Endothelial cell of umbilical vein (primary cell): ENCODE data around the gene LARP6. TPM values are rescaled to one million over a fixed set of nuclear protein-coding genes. Genes with fewer than 3 reads are reported as not detected.
A peak's percentile ranks its signal among the peaks of the same experiment; 100 is the strongest.

Experiments
- BruUV-seq: library from RNA; stranded (reverse); fragments of 400-500 nt; replicated peaks from 2 replicates; lab custom pipeline; 2021; lab: Mats Ljungman, UMichigan
- CTCF ChIA-PET: fragments of 300-600, 350-600 bp; sonication (Branson Sonifier 250); formaldehyde crosslinking; loops from one replicate; lab custom pipeline; 2021; ENCODE audit warnings: antibody characterized with exemption, inconsistent platforms; lab: Charles Lee
- POLR2A ChIA-PET: fragments of 300-600, 350-600 bp; sonication (Branson Sonifier 250); formaldehyde crosslinking; loops from one replicate; lab custom pipeline; 2021; ENCODE audit warnings: antibody characterized with exemption, inconsistent platforms; lab: Charles Lee
- DNase-seq: peaks from one replicate; pipeline ENCODE4 v3.0.0-alpha.2; 2011; ENCODE audit warnings: low read depth, low spot score
- FAIRE-seq: peaks from 2 replicates; lab custom pipeline; 2011; peaks lifted over from hg19 to GRCh38; lab: Jason Lieb, UNC
- H2AFZ ChIP-seq: 2 replicates; pipeline ENCODE4 v1.6.0; 2012; ENCODE audit warnings: low read depth, low read length, control low read depth, inconsistent platforms
- H3K27ac ChIP-seq: 2 replicates; pipeline ENCODE4 v1.5.1; 2011; ENCODE audit warnings: low read depth, mild to moderate bottlenecking, control low read depth, low read length, moderate library complexity; ENCODE audit not compliant: insufficient read depth
- H3K27me3 ChIP-seq, 2 experiments: 2 replicates each; pipeline versions ENCODE4 v1.6.0 to v1.6.1; 2011; ENCODE audit warnings: low read length in 2 of 2, mixed read lengths in 1 of 2; ENCODE audit not compliant: control insufficient read depth in 2 of 2, insufficient read depth in 2 of 2
- H3K36me3 ChIP-seq, 2 experiments: 2 replicates in 1 of 2; 3 replicates in 1 of 2; pipeline ENCODE4 v1.5.1; 2011; ENCODE audit warnings: low read length in 2 of 2, mild to moderate bottlenecking in 1 of 2, moderate library complexity in 1 of 2; ENCODE audit not compliant: control insufficient read depth in 2 of 2, insufficient read depth in 2 of 2; ENCODE audit errors: extremely low read depth in 1 of 2
- H3K4me1 ChIP-seq: 3 replicates; pipeline ENCODE4 v1.5.1; 2011; ENCODE audit warnings: mild to moderate bottlenecking, low read length; ENCODE audit not compliant: control insufficient read depth, insufficient read depth; ENCODE audit errors: extremely low read depth
- H3K4me2 ChIP-seq: 2 replicates; pipeline ENCODE4 v1.6.1; 2011; ENCODE audit warnings: low read length, control low read depth, mixed read lengths; ENCODE audit not compliant: insufficient read depth
- H3K4me3 ChIP-seq, 3 experiments: fragments of 200-600 bp in 1 of 3; sonication (generic), shearing (Covaris generic) in 1 of 3; replicated peaks in 1 of 3; 2 replicates each; pipeline ENCODE4 v1.5.1; 2011 to 2016; ENCODE audit warnings: control low read depth in 3 of 3, low read length in 3 of 3, mild to moderate bottlenecking in 2 of 3, inconsistent platforms in 1 of 3, low read depth in 1 of 3, moderate library complexity in 1 of 3; ENCODE audit not compliant: insufficient read depth in 1 of 3
- H3K79me2 ChIP-seq: 2 replicates; pipeline ENCODE4 v1.6.0; 2012; ENCODE audit warnings: low read length, inconsistent platforms; ENCODE audit not compliant: control insufficient read depth, insufficient read depth
- H3K9ac ChIP-seq: replicated peaks from 2 replicates; pipeline ENCODE3; 2011; ENCODE audit warnings: low read length, control low read depth; ENCODE audit not compliant: insufficient read depth; ENCODE audit errors: extremely low read depth
- H3K9me1 ChIP-seq: replicated peaks from 3 replicates; pipeline ENCODE4 v1.6.0; 2011; ENCODE audit warnings: mild to moderate bottlenecking, low read length; ENCODE audit not compliant: control insufficient read depth, insufficient read depth; ENCODE audit errors: extremely low read depth
- H3K9me3 ChIP-seq: replicated peaks from 2 replicates; pipeline ENCODE4 v1.5.1; 2012; ENCODE audit warnings: low read length, inconsistent platforms; ENCODE audit not compliant: control insufficient read depth, insufficient read depth
- H4K20me1 ChIP-seq: replicated peaks from 2 replicates; pipeline ENCODE3; 2011; ENCODE audit warnings: mild to moderate bottlenecking, low read length; ENCODE audit not compliant: control insufficient read depth, insufficient read depth; ENCODE audit errors: extremely low read depth
- CTCF ChIP-seq, 2 donors: IDR thresholded peaks; 1 replicate in 1 of 2; 2 replicates in 1 of 2; pipeline ENCODE4 v1.5.1; 2011; ENCODE audit warnings: low read length in 2 of 2, mild to moderate bottlenecking in 2 of 2, moderate library complexity in 2 of 2, control low read depth in 1 of 2, inconsistent platforms in 1 of 2, low read depth in 1 of 2; ENCODE audit not compliant: insufficient read depth in 1 of 2; ENCODE audit errors: extremely low read depth in 1 of 2
- EZH2 ChIP-seq: IDR thresholded peaks from 2 replicates; pipeline ENCODE4 v1.6.1; 2012; ENCODE audit warnings: borderline replicate concordance, low read depth, mild to moderate bottlenecking, moderate library complexity, low read length, inconsistent platforms; ENCODE audit not compliant: severe bottlenecking
- FOS ChIP-seq: IDR thresholded peaks from 2 replicates; pipeline ENCODE4 v1.6.1; 2011; ENCODE audit warnings: mild to moderate bottlenecking, low read length, moderate library complexity, borderline replicate concordance; ENCODE audit not compliant: insufficient read depth
- GATA2 ChIP-seq: IDR thresholded peaks from 2 replicates; pipeline ENCODE4 v1.7.0; 2011; ENCODE audit warnings: low read depth, mild to moderate bottlenecking, moderate library complexity, mixed read lengths, low read length; ENCODE audit not compliant: insufficient read length, insufficient read depth
- JUN ChIP-seq: IDR thresholded peaks from 2 replicates; pipeline ENCODE4 v1.6.1; 2011; ENCODE audit warnings: borderline replicate concordance, low read depth; ENCODE audit not compliant: insufficient read length, insufficient read depth
- MAX ChIP-seq: IDR thresholded peaks from 2 replicates; pipeline ENCODE4 v1.6.1; 2011; ENCODE audit not compliant: insufficient read depth, insufficient read length
- MYC ChIP-seq: IDR thresholded peaks from one replicate; pipeline ENCODE4 v1.6.1; 2011; ENCODE audit warnings: mild to moderate bottlenecking, low read depth, low read length
- POLR2A ChIP-seq: IDR thresholded peaks from 2 replicates; pipeline ENCODE4 v1.6.1; 2012; ENCODE audit warnings: low read depth, mild to moderate bottlenecking, control low read depth, low read length
- POLR2AphosphoS5 ChIP-seq: IDR thresholded peaks from 2 replicates; pipeline ENCODE4 v1.6.1; 2012; ENCODE audit warnings: low read depth, mild to moderate bottlenecking, control low read depth, low read length, moderate library complexity; ENCODE audit not compliant: insufficient read depth
- dilution Hi-C: fragments of 300-500 bp; cut with MboI; formaldehyde crosslinking; loops from one replicate; pipeline ENCODE4 v1.15.0; 2019; ENCODE audit warnings: low sequenced_read_pairs; ENCODE audit not compliant: extremely low pct_ligation_motif_present
- intact Hi-C: fragments of 100-400 bp; cut with micrococcal nuclease; formaldehyde crosslinking; loops from one replicate; pipeline ENCODE4 v1.10.0; 2022
- polyA plus RNA-seq, 4 experiments: library from polyadenylated mRNA; depleted of rRNA in 3 of 4; stranded (reverse) in 3 of 4; unstranded in 1 of 4; fragments of >200 nt; gene quantifications; 2 replicates each; pipeline versions ENCODE4 v1.2.1 to v1.2.3, GENCODE V29; 2011 to 2012; ENCODE audit warnings: missing spikeins in 1 of 4
- total RNA-seq: library from RNA; stranded (reverse); gene quantifications from 2 replicates; pipeline ENCODE4 v1.2.3, GENCODE V29; 2021

LARP6 gene
- total and polyA plus RNA-seq, 2 donors (not counting 3 experiments of a cell fraction or from before 2014, with no cell fraction given): 16.9 to 56.2 TPM

GRCh38 chr15:70823196-70823595 is 30.8 kb downstream of the LARP6 start:
- Histone ChIP-seq H2AFZ (peak overlapping the region; percentile 39), H3K9me1 (no peaks in the 10 kb centered on the region), H3K36me3 (no peaks in the 10 kb centered on the region), H3K9ac (no peak overlapping the region), H3K4me3 (no peak overlapping the region), H3K4me2 (no peak overlapping the region), H3K27ac (no peak overlapping the region), H3K9me3 (no peaks in the 10 kb centered on the region), H3K79me2 (no peaks in the 10 kb centered on the region), H4K20me1 (no peaks in the 10 kb centered on the region), H3K4me1 (no peaks in the 10 kb centered on the region), H3K27me3 (no peaks in the 10 kb centered on the region)
- BruUV-seq: no TSS peak
- POLR2A ChIA-PET: interaction anchor here (0.6 kb wide), 1 partner anchor 472 kb away, joined by 3 read pairs; no protein-coding TSS in a partner anchor
- CTCF ChIA-PET: interaction anchor here (1.1 to 5.3 kb wide), 7 partner anchors 11 to 101 kb away, joined by 3 to 43 read pairs (median 6); partner anchors contain the start of gene LARP6
- no peak for TF ChIP-seq GATA2
- TF ChIP-seq POLR2AphosphoS5: no peak
- TF ChIP-seq EZH2: no peak
- TF ChIP-seq CTCF (IDR thresholded peaks at IDR 0.05; ENCODE audit: extremely low read depth in 1 of 2, insufficient read depth in 1 of 2, low read depth in 1 of 2, low read length in 2 of 2): no peak
- no peak for TF ChIP-seq FOS
- TF ChIP-seq POLR2A: no peak
- TF ChIP-seq MYC: no peak
- TF ChIP-seq JUN: no peak
- TF ChIP-seq MAX: no peak
- no peak for FAIRE-seq
- dilution Hi-C loops (no loop called here), intact Hi-C loops (no loop called here)
- DNase-seq: peak; percentile 46
